ENCODE data around the gene NSD1. TPM values are rescaled to one million over a fixed set of nuclear protein-coding genes. Genes with fewer than 3 reads are reported as not detected.

NSD1 gene
- total and polyA plus RNA-seq, 9 of the 15 experiments (the other 6 are each of a cell fraction or from before 2014, with no cell fraction given): 3.8 to 51.0 (median 24.7) TPM

GRCh38 chr5:177134697-177135225 is 1.2 kb downstream of the NSD1 start (continued):
- TF ChIP-seq CHD7 (IDR thresholded peaks at IDR 0.05; ENCODE audit: low read depth, low read length) (no peak), ZNF232 (CRISPR knock-in tag; IDR thresholded peaks at IDR 0.05) (no peak), PRDM10 (IDR thresholded peaks at IDR 0.05; ENCODE audit: partially characterized antibody) (peak; percentile 24), ZNF280B (CRISPR knock-in tag; IDR thresholded peaks at IDR 0.05) (no peak), ZNF589 (CRISPR knock-in tag; IDR thresholded peaks at IDR 0.05; ENCODE audit: low read depth) (peak; percentile 13; the same call in 1 of the 2 replicates), U2AF1 (optimal IDR thresholded peaks at IDR 0.05; ENCODE audit: low read depth, low read length) (no peak), MLLT1 (IDR thresholded peaks at IDR 0.05) (0 out of 4 replicates have a peak, but pooled peaks of 1 of the 2 experiments have one; percentile 6), ZNF583 (CRISPR knock-in tag; IDR thresholded peaks at IDR 0.05) (no peak), NFE2L1 (tag; IDR thresholded peaks at IDR 0.05; ENCODE audit: borderline replicate concordance, low read depth) (no peak)

Data from K562 (cell line).